ENCODE measurements around the gene COMT. TPM values are rescaled to one million over a fixed set of nuclear protein-coding genes. Genes with fewer than 3 reads are reported as not detected.
A peak's percentile ranks its signal among the peaks of the same experiment; 100 is the strongest.

Gene COMT
- total and polyA plus RNA-seq, 9 of the 15 experiments (the other 6 are each of a cell fraction or from before 2014, with no cell fraction given) = 12.5 to 351 (median 155) TPM

DNA sequence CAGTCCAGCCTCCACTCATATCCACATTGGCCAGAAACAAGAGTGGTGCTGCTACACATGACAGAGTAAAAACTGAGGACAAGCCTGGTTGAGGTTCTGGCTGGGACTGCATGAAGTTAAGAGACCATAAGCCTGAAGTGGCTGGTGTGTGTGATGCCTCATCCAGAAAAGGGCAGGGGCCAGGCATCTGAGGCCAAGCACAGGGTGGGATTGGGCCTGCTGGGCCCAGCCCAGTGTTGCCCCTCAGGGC is 49.7 kb downstream of the COMT start:
- in situ Hi-C loops (cut with MboI) = no loop called here

DNA sequence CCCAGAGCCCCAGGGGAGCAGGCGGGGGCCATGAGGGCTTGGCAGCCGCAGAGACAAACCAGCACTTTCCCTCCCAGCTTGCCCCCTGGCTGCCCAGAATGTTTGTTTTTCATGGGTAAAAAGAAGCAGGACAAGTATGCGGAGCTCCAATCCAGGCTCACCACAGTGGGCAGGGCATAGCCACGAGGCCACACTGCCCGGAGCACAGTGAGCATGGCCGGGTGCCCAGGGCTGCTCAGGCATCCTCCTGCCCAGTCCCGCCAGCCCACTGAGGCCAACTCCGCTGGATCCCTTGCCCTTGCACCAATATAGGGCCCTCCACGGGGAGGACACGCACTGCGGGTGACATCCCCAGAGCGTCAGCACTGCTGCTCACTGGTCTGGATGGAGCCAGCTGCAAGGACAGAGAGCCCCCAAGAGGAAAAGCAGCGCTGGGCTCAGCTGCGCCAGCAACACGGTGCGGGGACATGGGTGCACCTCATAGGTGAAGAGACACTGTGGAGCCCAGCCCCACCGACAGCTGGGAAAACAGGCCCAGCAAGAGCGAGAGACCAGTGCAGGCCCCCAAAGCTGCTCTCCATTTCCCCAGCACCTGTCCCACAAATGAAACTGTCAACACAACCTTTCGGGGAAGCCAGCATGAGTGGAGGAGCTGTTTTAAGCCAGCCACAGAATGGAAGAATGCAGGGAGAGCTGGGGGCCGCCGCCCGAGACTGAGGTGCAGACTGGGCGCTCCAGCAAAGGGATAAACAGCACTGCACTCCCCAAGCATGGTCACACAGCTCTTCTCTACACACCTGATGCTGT is 50.3 kb downstream of the COMT start:
- no peak overlapping the region for H3K4me2 ChIP-seq (ENCODE audit: insufficient read depth, low read length)
- no peak overlapping the region for H2AFZ ChIP-seq (ENCODE audit: low read depth, low read length)
- DNase-seq (ENCODE audit: extremely low read depth in 1 of 4, low spot score in 3 of 4) (peak in 1 of 4 experiments; percentile 27), FAIRE-seq (no peak), ATAC-seq (no peak)
- H3K4me1 ChIP-seq (replicated peaks in 1 of 2; ENCODE audit: control insufficient read depth in 2 of 2, insufficient read depth in 2 of 2, low read length in 2 of 2) = peaks cover 31 to 70% of the 10 kb centered on the region in 2 experiments
- no peaks in the 10 kb centered on the region for H3K27me3 ChIP-seq (ENCODE audit: control insufficient read depth in 2 of 2, insufficient read depth in 2 of 2, low read length in 2 of 2)
- no peaks in the 10 kb centered on the region for H3K79me2 ChIP-seq (ENCODE audit: control insufficient read depth, insufficient read depth, low read length)
- ChIA-PET CTCF (ENCODE audit: low intra/inter-chr PET ratio) (no interaction called here), POLR2A (interaction anchor here (0.6 to 3.1 kb wide), 17 partner anchors 9 to 234 kb away, joined by 3 to 20 read pairs (median 4); partner anchors contain the start of gene TRMT2A)
- 59% methylated on average over 23 of the region's 23 CpGs for WGBS (ENCODE audit: insufficient coverage, low coverage, missing lambda C conversion rate)
- in situ Hi-C loops (cut with MboI) = no loop called here
- no peaks in the 10 kb centered on the region for H3K36me3 ChIP-seq (ENCODE audit: control insufficient read depth, insufficient read depth, low read length)
- intact Hi-C loops (cut with micrococcal nuclease) = no loop called here
- H3K4me3 ChIP-seq = no peak overlapping the region
- BruUV-seq (replicated peaks) = no TSS peak
- H3K9me3 ChIP-seq (replicated peaks; ENCODE audit: control insufficient read depth, insufficient read depth, low read depth, low read length) = no peaks in the 10 kb centered on the region
- H3K9ac ChIP-seq (ENCODE audit: insufficient read depth in 1 of 2, low read depth in 2 of 2, low read length in 2 of 2) = peak overlapping the region in 1 of 2 experiments; percentile 67; a peak in 2 of 4 replicates
- peaks cover 15% of the 10 kb centered on the region for H3K9me1 ChIP-seq (ENCODE audit: control insufficient read depth, insufficient read depth, low read length)
- no peak overlapping the region for H3K27ac ChIP-seq (ENCODE audit: extremely low read depth, low read depth, low read length)
- H4K20me1 ChIP-seq (replicated peaks; ENCODE audit: control insufficient read depth, insufficient read depth, low read length) = peaks cover 59% of the 10 kb centered on the region
- TF ChIP-seq POLR2AphosphoS5 (IDR thresholded peaks at IDR 0.05; ENCODE audit: control insufficient read depth, insufficient read depth, low read depth, low read length) (no peak), ATF1 (CRISPR knock-in tag; IDR thresholded peaks at IDR 0.05) (0 out of 2 replicates have a peak, but pooled peaks have one; percentile 8), ATF1 (tag; IDR thresholded peaks at IDR 0.05) (no peak)

More for the DNA sequence above, 49.7 kb downstream of the COMT start:
- TF ChIP-seq TBP (optimal IDR thresholded peaks at IDR 0.05; ENCODE audit: low read depth, low read length) (no peak), KLF1 (tag; IDR thresholded peaks at IDR 0.05) (0 out of 2 replicates have a peak, but pooled peaks have one; percentile 2), RBBP5 (IDR thresholded peaks at IDR 0.05; ENCODE audit: borderline replicate concordance, insufficient read depth, low read length, poor library complexity, severe bottlenecking) (peak; percentile 11), CHD1 (IDR thresholded peaks at IDR 0.05; ENCODE audit: low read length) (peak; percentile 67)
- H3K9me1 ChIP-seq (ENCODE audit: control insufficient read depth, insufficient read depth, low read length) = peaks cover 12% of the 10 kb centered on the region
- peaks cover 34 to 71% of the 10 kb centered on the region in 2 experiments for H3K4me1 ChIP-seq (replicated peaks in 1 of 2; ENCODE audit: control insufficient read depth in 2 of 2, insufficient read depth in 2 of 2, low read length in 2 of 2)
- H3K79me2 ChIP-seq (ENCODE audit: control insufficient read depth, insufficient read depth, low read length) = no peaks in the 10 kb centered on the region
- no peaks in the 10 kb centered on the region for H3K9me3 ChIP-seq (replicated peaks; ENCODE audit: control insufficient read depth, insufficient read depth, low read depth, low read length)
- BruUV-seq (replicated peaks) = no TSS peak
- ChIA-PET POLR2A (interaction anchor here (0.6 to 3.1 kb wide), 15 partner anchors 8 to 234 kb away, joined by 3 to 20 read pairs (median 4); partner anchors contain the start of gene TRMT2A), CTCF (ENCODE audit: low intra/inter-chr PET ratio) (no interaction called here)
- peaks cover 59% of the 10 kb centered on the region for H4K20me1 ChIP-seq (replicated peaks; ENCODE audit: control insufficient read depth, insufficient read depth, low read length)
- no peaks in the 10 kb centered on the region for H3K36me3 ChIP-seq (ENCODE audit: control insufficient read depth, insufficient read depth, low read length)
- H3K27ac ChIP-seq (ENCODE audit: extremely low read depth, low read depth, low read length) = no peak overlapping the region
- H2AFZ ChIP-seq (ENCODE audit: low read depth, low read length) = no peak overlapping the region
- intact Hi-C loops (cut with micrococcal nuclease) = no loop called here
- H3K4me2 ChIP-seq (ENCODE audit: insufficient read depth, low read length) = no peak overlapping the region
- H3K9ac ChIP-seq (ENCODE audit: insufficient read depth in 1 of 2, low read depth in 2 of 2, low read length in 2 of 2) = peak overlapping the region in 1 of 2 experiments; percentile 67; a peak in 2 of 4 replicates
- FAIRE-seq (no peak), ATAC-seq (no peak), DNase-seq (ENCODE audit: extremely low read depth in 1 of 4, low spot score in 3 of 4) (no peak)
- no peak overlapping the region for H3K4me3 ChIP-seq
- no peaks in the 10 kb centered on the region for H3K27me3 ChIP-seq (ENCODE audit: control insufficient read depth in 2 of 2, insufficient read depth in 2 of 2, low read length in 2 of 2)
